ENCODE results near the gene PACS2.

The PACS2 gene

GRCh38 chr14:105389976-105390848 is 75.7 kb downstream of the PACS2 start:
- no peak for DNase-seq

GRCh38 chr14:105390849-105391500 is 76.4 kb downstream of the PACS2 start:
- DNase-seq, result no peak

GRCh38 chr14:105391541-105391940 is 77.0 kb downstream of the PACS2 start:
- no peak for DNase-seq

- no peak for DNase-seq
Observed at GRCh38 chr14:105392131-105393090, 77.9 kb downstream of the PACS2 start.

GRCh38 chr14:105393151-105393550 is 78.6 kb downstream of the PACS2 start:
- no peak for DNase-seq

GRCh38 chr14:105394714-105395537 is 80.4 kb downstream of the PACS2 start:
- DNase-seq, result no peak

- DNase-seq, result no peak
Observed at GRCh38 chr14:105395538-105395854, 80.9 kb downstream of the PACS2 start.

GRCh38 chr14:105397350-105397931 is 82.9 kb downstream of the PACS2 start:
- no peak for DNase-seq

- DNase-seq, result peak; percentile 36
Observed at GRCh38 chr14:105398044-105398725, 83.6 kb downstream of the PACS2 start, which contains the start of gene TEX22. Gene TEX22 (plus strand): TSS chr14:105398538. CDS start chr14:105399341, 803 bp downstream.

GRCh38 chr14:105398726-105399465 is 84.3 kb downstream of the PACS2 start:
- no peak for DNase-seq

GRCh38 chr14:105399466-105399775 is 84.9 kb downstream of the PACS2 start:
- DNase-seq, result no peak

GRCh38 chr14:105400016-105400415 is 85.5 kb downstream of the PACS2 start:
- no peak for DNase-seq

GRCh38 chr14:105401699-105402098 is 87.2 kb downstream of the PACS2 start:
- DNase-seq, result no peak

- DNase-seq, result no peak
Observed at GRCh38 chr14:105408592-105408991, 94.0 kb downstream of the PACS2 start.

- no peak for DNase-seq
Observed at GRCh38 chr14:105409364-105409763, 94.8 kb downstream of the PACS2 start.

- no peak for DNase-seq
Observed at GRCh38 chr14:105410642-105411016, 96.1 kb downstream of the PACS2 start.

GRCh38 chr14:105411017-105411941 is 96.7 kb downstream of the PACS2 start:
- no peak for DNase-seq

- no peak for DNase-seq
Observed at GRCh38 chr14:105411985-105412770, 97.6 kb downstream of the PACS2 start.
